Effector memory CD8-positive, alpha-beta T cell (primary cell): ENCODE data around the gene ADNP2.
A peak's percentile ranks its signal among the peaks of the same experiment; 100 is the strongest.

ENCODE experiments used
- ATAC-seq: fragments of 150-1000 bp; cut with Tn5 transposase; replicated peaks from 2 replicates; pipeline ENCODE4 v1.10.0; 2021; ENCODE audit warnings: mild to moderate bottlenecking, moderate library complexity
- DNase-seq, 3 experiments: peaks; one replicate each; pipeline ENCODE4 v3.0.0; 2021
- H3K27ac Mint-ChIP-seq, 2 donors: one replicate each; pipeline ENCODE4 v1.8.0; 2022; ENCODE audit warnings: mild to moderate bottlenecking in 2 of 2, mixed read lengths in 2 of 2, moderate library complexity in 2 of 2
- H3K27me3 Mint-ChIP-seq, 2 donors: one replicate each; pipeline ENCODE4 v1.8.0; 2022; ENCODE audit warnings: mixed read lengths in 2 of 2
- H3K36me3 Mint-ChIP-seq: one replicate; pipeline ENCODE4 v1.8.0; 2022; ENCODE audit warnings: mild to moderate bottlenecking, moderate library complexity, mixed read lengths; ENCODE audit not compliant: insufficient read depth
- H3K4me1 Mint-ChIP-seq, 2 donors: one replicate each; pipeline ENCODE4 v1.8.0; 2022; ENCODE audit warnings: low read depth in 2 of 2, mixed read lengths in 2 of 2
- H3K4me3 Mint-ChIP-seq, 2 donors: one replicate each; pipeline ENCODE4 v1.8.0; 2022; ENCODE audit warnings: mild to moderate bottlenecking in 2 of 2, mixed read lengths in 2 of 2, moderate library complexity in 2 of 2
- H3K9me3 Mint-ChIP-seq, 2 donors: one replicate each; pipeline ENCODE4 v1.8.0; 2022; ENCODE audit warnings: mixed read lengths in 2 of 2

ADNP2 gene

GRCh38 chr18:80173060-80173459 is 64.0 kb downstream of the ADNP2 start:
- peaks cover 35 to 41% of the 10 kb centered on the region in 2 donors for H3K4me1 Mint-ChIP-seq
- no peaks in the 10 kb centered on the region for H3K9me3 Mint-ChIP-seq
- DNase-seq (no peak), ATAC-seq (no peak)
- H3K36me3 Mint-ChIP-seq = peaks cover 18% of the 10 kb centered on the region
- peak overlapping the region in 1 of 2 donors; percentile 80 for H3K27ac Mint-ChIP-seq
- no peak overlapping the region for H3K4me3 Mint-ChIP-seq
- peaks cover 7 to 26% of the 10 kb centered on the region in 2 donors for H3K27me3 Mint-ChIP-seq

GRCh38 chr18:80175451-80176204 is 66.6 kb downstream of the ADNP2 start:
- Mint-ChIP-seq H3K27me3 (peaks cover 7 to 18% of the 10 kb centered on the region in 2 donors), H3K4me3 (peak overlapping the region; percentile 60 to 80), H3K36me3 (peaks cover 18% of the 10 kb centered on the region), H3K9me3 (no peaks in the 10 kb centered on the region), H3K4me1 (peaks cover 48 to 54% of the 10 kb centered on the region in 2 donors), H3K27ac (peak overlapping the region; percentile 94 to 99)
- peak; percentile 71 to 85 (median 72) for DNase-seq
- peak; percentile 88 for ATAC-seq

- Mint-ChIP-seq H3K4me3 (no peak overlapping the region), H3K36me3 (peaks cover 14% of the 10 kb centered on the region), H3K27me3 (peaks cover 3 to 13% of the 10 kb centered on the region in 2 donors), H3K9me3 (no peaks in the 10 kb centered on the region), H3K27ac (peak overlapping the region; percentile 94 to 99), H3K4me1 (peaks cover 43 to 48% of the 10 kb centered on the region in 2 donors)
- ATAC-seq = no peak
- DNase-seq = no peak
Observed at GRCh38 chr18:80176334-80177073, 67.4 kb downstream of the ADNP2 start.

- Mint-ChIP-seq H3K4me1 (peaks cover 40 to 42% of the 10 kb centered on the region in 2 donors), H3K27me3 (peaks cover 0 to 8% of the 10 kb centered on the region in 2 donors), H3K36me3 (peaks cover 14% of the 10 kb centered on the region), H3K4me3 (no peak overlapping the region), H3K9me3 (no peaks in the 10 kb centered on the region), H3K27ac (peak overlapping the region in 1 of 2 donors; percentile 0)
- ATAC-seq (no peak), DNase-seq (no peak)
Observed at GRCh38 chr18:80177128-80177527, 68.1 kb downstream of the ADNP2 start.

- Mint-ChIP-seq H3K9me3 (no peaks in the 10 kb centered on the region), H3K27me3 (peaks cover 0 to 8% of the 10 kb centered on the region in 2 donors), H3K4me1 (peaks cover 38 to 39% of the 10 kb centered on the region in 2 donors), H3K36me3 (peaks cover 14% of the 10 kb centered on the region), H3K4me3 (no peak overlapping the region), H3K27ac (peak overlapping the region in 1 of 2 donors; percentile 0)
- DNase-seq (no peak), ATAC-seq (no peak)
Observed at GRCh38 chr18:80178935-80179818, 70.1 kb downstream of the ADNP2 start.

GRCh38 chr18:80179857-80180558 is 70.9 kb downstream of the ADNP2 start:
- ATAC-seq (no peak), DNase-seq (no peak)
- no peaks in the 10 kb centered on the region for H3K9me3 Mint-ChIP-seq
- no peak overlapping the region for H3K4me3 Mint-ChIP-seq
- peaks cover 0 to 8% of the 10 kb centered on the region in 2 donors for H3K27me3 Mint-ChIP-seq
- peaks cover 10% of the 10 kb centered on the region for H3K36me3 Mint-ChIP-seq
- peaks cover 35 to 38% of the 10 kb centered on the region in 2 donors for H3K4me1 Mint-ChIP-seq
- no peak overlapping the region for H3K27ac Mint-ChIP-seq

GRCh38 chr18:80180778-80181564 is 71.9 kb downstream of the ADNP2 start:
- peaks cover 0 to 8% of the 10 kb centered on the region in 2 donors for H3K27me3 Mint-ChIP-seq
- peaks cover 3% of the 10 kb centered on the region for H3K36me3 Mint-ChIP-seq
- H3K4me1 Mint-ChIP-seq = peaks cover 26 to 28% of the 10 kb centered on the region in 2 donors
- H3K9me3 Mint-ChIP-seq = peaks cover 0 to 2% of the 10 kb centered on the region in 2 donors
- ATAC-seq (no peak), DNase-seq (no peak)
- no peak overlapping the region for H3K27ac Mint-ChIP-seq
- H3K4me3 Mint-ChIP-seq = no peak overlapping the region

GRCh38 chr18:80181642-80182461 is 72.8 kb downstream of the ADNP2 start:
- Mint-ChIP-seq H3K9me3 (peaks cover 0 to 7% of the 10 kb centered on the region in 2 donors), H3K27me3 (peaks cover 0 to 8% of the 10 kb centered on the region in 2 donors), H3K36me3 (no peaks in the 10 kb centered on the region), H3K4me3 (no peak overlapping the region), H3K4me1 (peaks cover 20 to 27% of the 10 kb centered on the region in 2 donors), H3K27ac (no peak overlapping the region)
- no peak for DNase-seq
- ATAC-seq = no peak

- H3K4me3 Mint-ChIP-seq = no peak overlapping the region
- ATAC-seq (no peak), DNase-seq (no peak)
- peaks cover 0 to 7% of the 10 kb centered on the region in 2 donors for H3K9me3 Mint-ChIP-seq
- H3K36me3 Mint-ChIP-seq = no peaks in the 10 kb centered on the region
- H3K27ac Mint-ChIP-seq = no peak overlapping the region
- H3K27me3 Mint-ChIP-seq = peaks cover 0 to 8% of the 10 kb centered on the region in 2 donors
- peaks cover 14 to 22% of the 10 kb centered on the region in 2 donors for H3K4me1 Mint-ChIP-seq
Observed at GRCh38 chr18:80182855-80183254, 73.8 kb downstream of the ADNP2 start.

- H3K36me3 Mint-ChIP-seq = no peaks in the 10 kb centered on the region
- DNase-seq = no peak
- no peak overlapping the region for H3K4me3 Mint-ChIP-seq
- peaks cover 0 to 7% of the 10 kb centered on the region in 2 donors for H3K9me3 Mint-ChIP-seq
- no peak overlapping the region for H3K27ac Mint-ChIP-seq
- peaks cover 9 to 19% of the 10 kb centered on the region in 2 donors for H3K4me1 Mint-ChIP-seq
- peaks cover 0 to 5% of the 10 kb centered on the region in 2 donors for H3K27me3 Mint-ChIP-seq
- ATAC-seq = no peak
Observed at GRCh38 chr18:80183273-80184050, 74.4 kb downstream of the ADNP2 start.

GRCh38 chr18:80184243-80184772 is 75.2 kb downstream of the ADNP2 start:
- H3K27me3 Mint-ChIP-seq = peaks cover 0 to 2% of the 10 kb centered on the region in 2 donors

More at GRCh38 chr18:80184243-80184772, 75.2 kb downstream of the ADNP2 start:
- no peak overlapping the region for H3K27ac Mint-ChIP-seq
- H3K4me3 Mint-ChIP-seq = no peak overlapping the region
- DNase-seq = no peak
- peaks cover 0 to 7% of the 10 kb centered on the region in 2 donors for H3K9me3 Mint-ChIP-seq
- H3K36me3 Mint-ChIP-seq = no peaks in the 10 kb centered on the region
- peaks cover 5 to 15% of the 10 kb centered on the region in 2 donors for H3K4me1 Mint-ChIP-seq
- ATAC-seq = no peak
